ENCODE data around the gene ZFYVE21.

ZFYVE21 gene

DNA sequence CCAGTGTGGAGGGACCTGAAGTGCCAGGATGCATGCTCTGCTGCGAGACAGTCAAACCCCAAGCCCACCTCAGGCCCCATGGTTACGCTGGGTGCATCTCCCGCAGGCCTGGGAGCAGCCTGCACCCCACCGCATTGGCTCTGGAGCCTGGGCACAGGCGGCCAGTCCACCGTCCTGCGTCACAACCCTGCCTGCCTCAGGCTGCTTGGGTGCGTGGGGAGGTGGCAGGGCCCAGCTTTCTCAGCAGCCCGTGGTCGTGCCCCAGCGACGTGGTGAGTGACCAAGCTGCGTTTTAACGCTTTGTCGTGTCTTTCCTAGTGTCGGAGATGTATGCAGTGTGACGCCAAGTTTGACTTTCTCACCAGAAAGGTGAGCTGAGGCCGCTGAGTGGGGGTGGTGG is 10.9 kb downstream of the ZFYVE21 start:
- DNase-seq, result no peak

DNA sequence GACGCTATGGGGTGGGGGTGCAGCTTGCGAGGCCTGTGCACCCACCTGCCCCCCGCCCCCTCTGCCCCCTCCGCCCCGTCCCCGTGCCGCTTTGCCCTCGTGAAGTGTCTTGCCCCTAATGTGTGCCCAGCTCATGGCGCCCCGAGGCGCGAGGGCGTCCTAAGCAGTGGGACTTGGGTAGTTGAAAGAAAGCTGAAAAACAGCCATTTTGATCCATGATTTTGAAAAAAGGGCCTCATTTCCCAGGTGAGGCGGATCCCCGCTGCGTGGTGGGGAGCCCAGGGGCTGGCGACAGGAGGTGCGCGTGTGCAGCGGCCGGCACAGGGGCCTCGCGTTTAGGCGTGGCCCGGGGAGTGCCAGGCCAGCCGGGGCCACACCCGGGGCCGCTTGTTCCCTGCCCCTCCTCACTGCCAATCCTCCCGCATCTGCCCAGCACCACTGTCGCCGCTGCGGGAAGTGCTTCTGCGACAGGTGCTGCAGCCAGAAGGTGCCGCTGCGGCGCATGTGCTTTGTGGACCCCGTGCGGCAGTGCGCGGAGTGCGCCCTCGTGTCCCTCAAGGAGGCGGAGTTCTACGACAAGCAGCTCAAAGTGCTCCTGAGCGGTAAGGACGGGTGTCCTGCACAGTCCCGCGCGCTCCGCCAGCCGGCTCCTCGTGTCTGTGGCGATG is 11.8 kb downstream of the ZFYVE21 start:
- DNase-seq, result no peak

DNA sequence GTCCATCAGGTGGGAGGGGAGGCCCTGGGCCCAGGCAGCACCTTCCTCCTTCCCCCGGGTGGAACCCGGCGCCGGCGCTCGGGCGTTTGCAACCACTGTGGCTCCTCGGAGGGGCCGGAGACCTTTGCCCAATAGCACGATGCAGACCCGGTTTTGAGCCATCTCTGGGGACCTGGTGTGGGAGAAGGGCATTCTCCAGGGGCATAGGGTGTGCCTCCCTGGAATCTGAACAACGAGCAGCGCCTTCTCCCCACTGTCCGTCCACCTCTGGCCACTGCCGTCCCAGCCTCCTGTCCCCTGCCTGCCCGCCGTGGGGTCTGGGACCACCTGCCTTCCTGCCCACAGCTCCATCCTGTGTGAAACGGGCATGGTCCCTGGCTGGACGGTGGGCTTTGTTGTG is 12.5 kb downstream of the ZFYVE21 start:
- DNase-seq, result no peak

DNA sequence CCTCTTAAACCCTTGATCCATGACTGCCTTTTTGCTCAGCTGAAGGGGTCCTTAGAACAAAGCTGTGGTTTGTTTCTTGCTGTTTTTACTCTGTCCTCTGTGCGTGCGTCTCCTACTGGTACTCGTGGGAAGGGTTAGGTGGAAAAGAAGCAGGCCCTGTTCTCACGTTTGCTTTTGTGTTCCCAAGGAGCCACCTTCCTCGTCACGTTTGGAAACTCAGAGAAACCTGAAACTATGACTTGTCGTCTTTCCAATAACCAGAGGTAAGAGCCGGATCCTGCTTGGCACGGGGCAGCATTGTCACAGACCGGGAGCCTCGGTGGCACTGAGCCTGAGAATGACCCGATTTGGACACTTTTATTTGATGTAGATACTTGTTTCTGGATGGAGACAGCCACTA is 13.1 kb downstream of the ZFYVE21 start:
- no peak for DNase-seq

DNA sequence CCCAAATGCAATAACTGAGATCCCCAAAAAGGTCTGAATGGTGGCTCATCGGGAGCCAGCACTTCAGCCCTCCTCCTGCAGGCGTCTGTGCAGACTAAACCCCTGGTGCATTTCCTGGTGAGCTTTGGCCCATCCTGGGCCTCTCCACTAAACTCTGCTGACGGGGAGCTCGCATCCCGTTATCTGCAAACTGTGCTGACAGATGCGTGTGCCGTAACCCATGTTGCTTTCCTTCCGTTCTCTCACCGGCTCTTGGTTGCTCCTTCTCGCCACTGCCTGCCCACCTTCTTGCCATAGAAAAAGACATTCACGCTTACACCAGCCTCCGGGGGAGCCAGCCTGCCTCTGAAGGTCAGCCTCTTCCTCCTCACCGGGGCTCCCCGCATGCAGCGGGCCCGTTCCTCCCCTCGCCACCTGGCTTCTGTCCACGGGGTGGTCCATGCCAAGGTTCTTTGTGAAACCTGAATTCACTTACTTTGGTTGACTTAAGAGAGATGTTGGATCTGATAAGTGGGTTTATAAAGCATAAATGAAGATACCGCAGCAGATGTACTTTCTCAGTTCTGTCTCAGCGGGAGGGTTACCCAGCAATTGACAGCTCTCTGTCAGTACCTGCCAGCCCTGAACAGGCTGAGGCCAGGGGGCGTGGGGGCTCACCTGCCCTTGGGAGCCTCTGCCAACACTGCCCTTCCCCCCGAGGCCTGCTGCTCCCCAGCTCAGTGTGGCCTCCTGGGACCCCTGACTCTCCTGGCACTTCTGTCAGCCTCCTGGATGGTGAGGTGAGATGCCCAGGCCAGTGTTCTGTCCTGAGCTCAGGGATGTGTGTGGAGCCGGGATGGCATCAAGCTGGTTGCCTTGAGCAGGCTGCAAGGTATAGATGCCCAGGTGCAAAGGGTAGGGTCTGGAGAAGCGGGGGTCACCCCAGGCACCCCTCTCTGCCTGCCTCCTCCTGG is 14.2 kb downstream of the ZFYVE21 start:
- DNase-seq, result no peak

DNA sequence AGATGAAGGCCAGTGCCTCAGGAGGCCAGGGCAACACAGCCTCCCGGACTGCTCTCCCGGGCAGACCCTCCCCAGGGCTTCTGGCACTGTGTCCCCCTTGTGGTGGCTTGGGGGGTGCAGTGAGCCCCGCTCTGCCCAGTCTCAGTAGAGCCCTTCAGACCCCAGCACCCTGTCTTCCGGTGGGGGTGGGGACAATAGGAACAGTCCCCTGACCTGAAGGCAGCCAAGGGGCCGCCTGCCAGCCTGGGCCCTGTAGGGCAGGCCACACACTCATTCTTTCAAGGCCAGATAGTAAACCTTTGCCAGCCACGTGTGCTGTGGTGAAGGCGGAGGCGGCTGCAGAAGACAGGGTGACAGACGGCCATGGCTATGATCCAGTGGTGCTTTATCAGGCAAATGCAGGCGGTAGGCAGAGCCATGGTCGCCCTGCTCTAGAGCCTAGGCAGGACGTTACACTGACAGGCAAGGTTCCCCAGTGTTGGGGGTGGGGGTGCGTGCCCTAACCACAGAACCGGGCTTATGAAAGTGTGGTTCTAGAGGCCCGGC is 15.0 kb downstream of the ZFYVE21 start:
- no peak for DNase-seq

DNA sequence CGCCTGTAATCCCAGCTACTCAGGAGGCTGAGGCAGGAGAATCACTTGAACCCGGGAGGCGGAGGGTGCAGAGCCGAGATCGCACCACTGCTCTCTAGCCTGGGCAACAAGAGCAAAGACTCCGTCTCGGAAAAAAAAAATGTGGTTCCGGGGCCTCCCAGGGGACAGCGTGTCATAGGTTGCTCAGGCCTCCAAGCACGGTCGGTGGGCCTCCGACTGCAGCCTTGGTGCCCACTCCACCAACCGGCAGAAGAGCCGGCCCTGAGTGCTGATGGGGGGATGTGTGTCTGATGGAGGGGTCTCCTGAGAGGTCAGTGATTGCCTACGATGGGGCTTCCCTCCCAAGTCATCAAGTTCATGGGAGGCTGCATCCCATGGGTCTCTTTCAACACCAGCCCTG is 15.9 kb downstream of the ZFYVE21 start:
- no peak for DNase-seq

DNA sequence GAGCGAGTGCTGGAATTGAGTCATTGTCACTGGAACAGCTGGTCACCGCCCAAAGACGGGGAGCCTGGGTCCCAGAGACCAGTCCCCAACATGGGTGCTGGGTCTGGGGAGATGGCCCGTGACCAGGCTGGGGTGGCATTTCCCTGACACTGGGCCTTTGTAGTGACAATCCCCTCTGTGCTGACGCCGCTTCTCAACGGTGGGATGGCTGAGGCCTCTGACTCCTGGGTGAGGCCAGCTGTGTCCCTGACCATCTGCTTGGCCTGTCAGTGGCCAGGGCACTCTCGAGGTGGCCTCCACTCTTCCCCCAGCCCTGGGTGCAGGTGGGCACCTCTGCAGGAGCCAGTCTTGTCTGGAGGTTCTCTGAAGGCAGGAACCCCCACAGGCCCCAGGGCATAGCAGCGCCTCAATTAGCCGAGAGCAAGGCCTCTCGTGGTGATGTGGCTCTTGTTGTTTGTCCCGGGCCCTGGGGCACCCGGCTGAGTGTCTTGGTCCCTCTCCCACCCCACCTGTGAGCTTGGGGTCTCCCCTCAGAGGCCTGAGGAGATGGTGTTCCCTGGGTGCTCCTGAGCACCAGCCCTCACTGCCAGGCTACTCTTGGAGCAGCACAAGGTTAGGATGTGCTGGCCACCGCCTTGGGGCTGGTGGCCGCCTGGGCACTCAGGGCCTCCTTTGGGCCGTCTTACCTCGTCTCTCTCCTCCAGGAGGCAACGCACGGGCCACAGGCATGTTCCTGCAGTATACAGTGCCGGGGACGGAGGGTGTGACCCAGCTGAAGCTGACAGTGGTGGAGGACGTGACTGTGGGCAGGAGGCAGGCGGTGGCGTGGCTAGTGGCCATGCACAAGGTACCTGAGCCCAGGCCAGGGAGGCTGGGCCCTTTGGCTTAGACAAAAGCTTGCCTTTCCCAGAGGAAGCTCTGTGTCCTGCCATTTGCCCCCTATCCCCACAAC is 16.6 kb downstream of the ZFYVE21 start:
- no peak for DNase-seq

DNA sequence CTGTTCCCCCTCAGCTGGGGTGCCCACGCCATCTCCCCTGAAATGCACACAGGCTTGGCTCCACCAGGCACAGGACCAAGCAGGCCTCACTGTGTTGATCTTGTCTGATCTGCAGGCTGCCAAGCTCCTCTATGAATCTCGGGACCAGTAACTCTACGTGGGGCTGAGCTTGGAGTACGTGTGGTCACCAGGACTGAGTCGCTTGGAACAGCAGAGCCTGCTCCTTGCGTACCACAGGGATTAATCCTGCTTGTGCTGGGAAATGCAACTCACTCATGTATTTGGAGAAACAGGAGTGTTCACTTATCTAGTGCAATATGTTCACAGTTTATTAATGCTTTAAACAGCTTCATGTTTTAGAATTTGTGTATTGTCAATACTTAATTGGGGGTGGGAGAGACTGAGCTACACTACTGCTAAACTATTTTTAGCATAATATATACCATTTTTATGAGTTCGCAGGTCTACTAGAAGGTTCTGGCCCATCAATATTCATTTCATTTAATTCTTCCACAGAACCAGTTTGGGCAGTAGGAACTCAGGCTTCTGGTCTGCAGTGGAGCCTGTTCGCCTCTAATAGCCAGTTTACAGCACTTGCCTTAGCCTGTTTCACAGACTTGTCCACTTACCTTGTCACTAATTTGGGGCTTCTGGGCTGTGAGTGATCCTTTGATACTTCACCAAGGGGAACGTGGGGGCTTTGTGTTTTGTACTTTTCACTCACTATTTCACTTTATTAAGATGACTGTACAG is 17.4 kb downstream of the ZFYVE21 start:
- DNase-seq, result no peak

DNA sequence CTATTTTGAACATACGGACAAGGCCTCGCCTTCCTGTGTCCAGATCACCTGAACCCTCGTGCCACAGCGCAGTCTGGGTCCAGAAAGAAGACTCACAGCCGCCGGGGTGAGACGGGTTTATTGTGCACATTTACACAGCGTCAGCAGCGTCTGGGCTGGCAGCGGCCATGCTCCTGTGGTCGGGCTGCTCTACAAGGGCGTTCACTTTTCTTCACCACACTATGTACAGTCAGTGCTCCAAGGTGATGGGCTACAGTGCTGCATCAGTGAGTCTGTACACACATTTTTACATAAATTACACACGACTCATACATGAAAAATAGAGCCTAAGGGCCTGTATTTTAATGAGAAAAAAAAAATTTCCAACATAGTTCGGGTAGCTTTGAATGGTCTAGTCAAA is 18.0 kb downstream of the ZFYVE21 start:
- DNase-seq, result no peak

DNA sequence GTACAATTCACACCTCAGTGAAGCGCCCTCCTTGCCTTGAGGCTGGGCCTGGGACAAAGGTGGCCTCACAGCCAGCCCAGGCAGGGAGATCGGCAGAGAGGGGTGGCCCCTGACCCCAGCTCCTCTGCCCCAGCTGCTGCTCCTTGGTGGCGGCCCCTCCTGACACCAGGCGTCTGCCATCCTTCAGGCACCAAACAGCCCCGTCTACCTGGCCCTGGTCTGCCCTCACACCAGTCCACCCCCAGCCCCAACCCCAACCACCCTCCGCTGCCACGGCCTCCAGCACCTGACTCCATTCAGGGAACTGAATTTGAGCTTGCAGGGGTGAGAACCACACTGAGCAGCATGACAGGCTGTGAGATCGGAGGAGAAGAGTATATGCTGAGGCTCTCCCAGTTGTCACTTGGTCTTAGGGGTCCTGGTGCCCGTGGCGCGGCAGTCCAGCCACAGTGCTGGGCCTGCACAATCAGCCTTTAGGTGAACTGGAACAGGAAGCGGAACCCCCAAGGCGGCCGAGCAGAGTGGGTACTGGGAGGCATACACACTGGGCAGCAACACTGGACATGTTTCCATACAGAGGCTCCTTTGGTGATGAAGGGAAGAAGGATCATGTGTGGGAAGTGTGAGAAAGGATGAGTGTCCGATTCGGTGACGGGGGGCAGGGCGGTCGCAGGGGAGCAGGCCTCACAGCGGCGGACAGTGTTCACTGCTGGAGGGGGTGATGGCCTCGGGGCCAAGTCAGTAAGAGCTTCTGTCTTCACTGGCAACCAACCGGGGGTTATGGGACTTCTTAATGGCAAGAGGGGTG is 18.7 kb downstream of the ZFYVE21 start:
- DNase-seq, result no peak

DNA sequence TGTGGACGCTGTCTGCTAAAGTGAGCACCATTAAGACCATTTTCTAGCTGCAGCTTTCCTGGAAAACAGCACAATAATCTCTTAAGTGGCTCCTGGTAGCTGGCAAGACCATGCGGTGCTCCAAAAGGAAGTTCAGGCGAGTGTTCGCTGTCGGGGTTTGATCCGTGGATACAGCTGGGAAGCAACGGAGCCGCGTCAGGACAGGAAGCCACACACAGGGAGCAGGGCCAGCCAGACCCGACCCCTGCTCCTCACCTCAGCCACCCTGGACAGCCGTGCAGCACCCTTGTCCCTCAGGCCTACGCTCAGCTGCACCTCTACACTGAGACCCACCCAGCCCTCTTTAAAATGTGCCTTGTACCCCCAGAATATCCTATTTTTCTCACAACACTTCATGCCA is 19.4 kb downstream of the ZFYVE21 start:
- DNase-seq, result no peak

DNA sequence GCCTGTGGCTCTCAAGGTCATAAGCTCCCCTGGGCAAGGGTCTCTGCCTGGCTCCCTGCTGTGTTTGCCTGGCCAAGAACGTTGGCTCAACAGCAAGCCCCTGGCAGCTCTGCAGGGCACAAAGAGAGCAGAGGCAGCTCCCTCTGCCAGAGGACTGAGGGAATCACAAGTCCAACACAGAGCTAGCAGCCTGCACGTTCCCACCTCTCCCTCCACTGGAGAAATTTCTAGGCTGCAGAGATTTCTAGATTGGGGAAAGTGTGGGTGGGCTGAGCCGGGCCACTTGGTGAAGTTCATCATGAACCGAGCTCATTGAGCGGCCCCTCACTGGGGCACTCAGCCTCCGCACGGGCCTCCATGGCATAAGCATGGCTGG is 19.8 kb downstream of the ZFYVE21 start:
- no peak for DNase-seq

DNA sequence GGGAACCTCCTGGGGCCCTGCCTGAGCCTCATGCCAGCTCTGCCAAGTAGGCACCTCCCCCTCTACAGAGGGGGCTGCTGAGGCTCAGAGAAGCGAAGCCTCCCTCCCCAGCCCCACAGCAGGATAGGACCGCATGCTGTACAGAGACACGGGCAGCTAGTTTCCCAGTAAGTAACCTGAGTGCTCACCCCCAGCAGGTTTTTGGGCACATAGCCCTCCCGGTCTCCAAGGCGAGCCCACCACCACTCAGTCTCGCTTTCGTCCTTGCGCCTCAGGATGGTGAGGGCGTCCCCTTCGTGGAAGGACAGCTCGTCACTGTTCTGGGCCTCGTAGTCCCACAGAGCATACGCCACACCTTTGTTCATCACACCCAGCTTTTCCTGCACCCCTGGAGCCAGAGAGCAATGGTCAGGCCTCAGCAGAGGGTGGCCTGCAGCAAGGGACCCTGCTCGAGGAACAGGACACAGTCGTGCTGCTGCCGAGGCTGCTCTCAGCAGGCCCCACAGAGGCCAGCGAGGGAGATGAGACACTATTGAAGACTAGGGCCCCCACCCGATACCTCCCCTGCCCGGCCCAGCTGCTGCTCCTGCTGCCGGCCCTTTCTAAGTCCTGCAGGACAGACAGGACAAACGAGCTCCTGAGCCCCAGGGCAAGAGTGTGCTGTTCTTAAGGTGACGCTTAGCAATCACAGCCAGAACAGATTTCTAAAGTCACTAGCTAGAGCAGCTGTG is 20.4 kb downstream of the ZFYVE21 start:
- DNase-seq, result no peak

DNA sequence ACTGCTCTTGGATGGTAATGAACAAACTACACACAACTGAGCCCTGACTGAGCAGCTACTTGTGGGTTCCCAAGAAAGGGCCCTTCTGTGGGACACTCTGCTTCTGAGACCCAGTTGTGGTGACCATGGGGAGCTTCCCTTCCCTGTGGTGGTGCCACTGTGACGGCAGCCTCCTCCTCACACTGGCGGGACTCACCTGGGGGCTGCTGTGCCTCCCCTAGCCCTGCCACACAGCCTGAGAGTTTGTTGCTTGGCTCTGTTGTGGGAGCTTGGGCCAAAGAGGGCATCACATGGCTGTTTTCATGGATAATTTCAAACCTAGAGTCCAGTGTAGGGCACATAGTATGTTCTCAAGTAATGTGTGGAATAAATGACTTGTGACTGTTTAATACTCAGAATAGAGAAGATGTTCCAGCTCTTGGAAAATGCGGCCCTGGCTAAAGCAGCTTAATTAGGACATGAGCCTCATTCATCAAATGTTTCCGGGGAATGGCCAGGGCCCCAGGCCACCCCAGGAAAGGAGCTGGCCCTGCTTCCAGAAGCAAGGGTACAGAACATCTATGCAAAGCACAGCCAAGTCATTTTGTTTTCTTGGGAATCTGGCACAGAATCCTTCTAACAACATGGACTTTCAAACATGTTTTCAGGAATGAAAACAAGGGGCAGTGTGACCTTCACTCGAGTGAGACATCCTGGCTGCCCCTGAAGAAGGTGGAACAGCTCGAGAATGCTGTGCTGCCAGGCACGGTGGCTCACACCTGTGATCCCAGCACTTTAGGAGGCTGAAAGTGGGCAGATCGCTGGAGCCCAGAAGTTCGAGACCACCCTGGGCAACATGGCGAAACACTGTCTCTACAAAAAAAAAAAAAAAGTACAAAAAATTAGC is 21.2 kb downstream of the ZFYVE21 start:
- DNase-seq, result no peak

DNA sequence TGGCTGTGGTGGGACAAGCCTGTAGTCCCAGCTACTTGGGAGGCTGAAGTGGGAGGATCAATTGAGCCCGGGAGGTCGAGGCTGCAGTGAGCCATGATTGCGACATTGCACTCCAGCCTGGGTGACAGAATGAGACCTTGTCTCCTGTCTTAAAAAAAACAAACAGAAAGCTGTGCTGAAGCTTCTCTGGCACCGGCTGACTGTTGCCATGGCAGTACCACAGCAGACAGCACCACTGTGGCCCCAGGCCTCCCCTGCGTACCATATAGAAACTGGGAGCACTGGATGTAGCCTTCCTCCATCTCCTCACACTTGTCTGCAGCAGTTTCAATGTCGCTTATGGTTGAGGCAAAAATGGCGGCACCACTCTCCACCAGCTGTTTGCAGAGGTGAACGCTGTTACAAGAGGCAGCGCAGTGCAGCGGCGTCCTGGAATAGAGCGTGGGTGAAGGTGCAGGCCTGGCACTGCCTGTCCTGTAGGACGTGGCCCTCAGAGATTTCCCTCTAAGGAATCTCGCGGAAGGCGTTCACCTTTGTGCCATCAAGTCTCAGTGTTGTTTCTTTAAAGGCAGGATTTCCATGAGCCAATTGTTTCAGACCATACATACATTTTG is 21.9 kb downstream of the ZFYVE21 start:
- DNase-seq, result no peak

DNA sequence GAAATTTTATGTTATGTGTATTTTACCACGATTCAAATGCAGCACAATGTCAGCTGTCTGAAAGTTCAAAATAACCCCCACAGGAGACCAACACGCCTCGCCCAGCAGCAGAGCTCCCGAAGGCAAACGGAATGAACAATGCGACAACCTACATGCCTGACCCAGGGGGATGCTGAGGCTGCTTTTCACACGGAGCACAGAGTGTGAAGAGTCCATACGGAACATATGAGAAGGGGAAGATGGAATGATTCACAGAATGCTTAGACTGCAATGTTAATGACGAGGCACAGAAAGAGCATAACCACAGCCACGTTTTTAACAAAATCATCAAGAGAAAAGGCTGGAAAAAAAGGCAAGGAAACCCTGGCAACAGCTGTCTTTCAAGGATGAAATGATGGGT is 22.6 kb downstream of the ZFYVE21 start:
- DNase-seq, result no peak

DNA sequence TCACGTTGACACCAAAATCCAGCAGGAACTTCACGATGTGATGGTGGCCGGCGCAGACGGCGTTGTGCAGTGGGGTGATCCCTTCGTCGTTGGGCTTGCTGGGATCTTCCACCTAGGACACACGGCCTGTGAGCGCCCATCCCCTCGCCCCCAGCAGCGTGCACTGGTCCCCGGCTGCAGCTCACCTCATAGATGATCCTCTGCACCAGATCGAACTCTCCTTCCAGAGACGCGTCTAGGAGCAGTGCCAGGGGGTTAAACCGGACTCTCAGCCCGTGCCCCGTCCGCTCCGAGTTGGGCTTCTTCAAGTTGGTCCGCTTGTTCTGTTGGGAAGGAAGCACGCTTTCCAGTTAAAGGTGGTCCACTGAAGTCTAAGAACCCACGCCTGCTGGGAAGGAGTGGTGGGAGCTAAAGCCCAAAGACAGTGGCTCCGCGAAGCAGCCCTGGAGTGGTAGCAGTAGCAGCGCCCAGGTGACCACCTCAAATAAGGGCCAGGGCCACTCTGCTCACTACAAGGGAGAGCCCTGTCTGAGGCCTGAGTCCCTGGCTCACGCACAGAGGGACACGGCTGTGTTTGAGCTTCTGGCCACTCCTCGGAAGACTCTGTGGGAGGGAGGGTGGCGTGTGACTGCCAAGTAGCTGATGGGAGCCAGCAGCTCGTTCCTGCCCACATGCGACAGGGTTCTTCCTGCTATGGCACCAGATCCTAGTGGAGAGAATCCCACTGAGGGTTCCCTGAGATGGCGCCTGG is 23.3 kb downstream of the ZFYVE21 start:
- DNase-seq, result no peak
